GM12878 (cell line): Measurements from ENCODE around the gene PTBP3.

Experiments used
- ASH2L ChIP-seq: fragments of 300-600, 200-600 bp; sonication (generic); IDR thresholded peaks from 2 replicates; pipeline ENCODE4 v1.6.1; 2017; ENCODE audit warnings: low read depth, mild to moderate bottlenecking, borderline replicate concordance
- EZH2 ChIP-seq: IDR thresholded peaks from 2 replicates; pipeline ENCODE4 v1.6.1; 2012; ENCODE audit warnings: low read depth, mild to moderate bottlenecking, control low read depth, inconsistent platforms, low read length, borderline replicate concordance; ENCODE audit not compliant: control insufficient read depth
- JUND ChIP-seq: IDR thresholded peaks from 2 replicates; pipeline ENCODE4 v1.6.1; 2012; ENCODE audit warnings: low read depth, mild to moderate bottlenecking, low read length, improper control_type of control experiment, moderate library complexity
- TF ChIP-seq, protein P1 (sequence below), 3 experiments: IDR thresholded peaks in 2 of 3; conservative IDR thresholded peaks in 1 of 3; 2 replicates each; pipeline ENCODE4 v1.5.1; 2011; ENCODE audit warnings: low read depth in 3 of 3, low read length in 3 of 3, mild to moderate bottlenecking in 3 of 3, control low read depth in 2 of 3, moderate library complexity in 2 of 3, inconsistent platforms in 1 of 3, mixed read lengths in 1 of 3; ENCODE audit not compliant: control insufficient read depth in 2 of 3, insufficient read depth in 1 of 3; ENCODE audit errors: extremely low read depth in 1 of 3

- no peak for TF ChIP-seq EZH2
- TF ChIP-seq JUND: no peak
- TF ChIP-seq, protein P1, sequence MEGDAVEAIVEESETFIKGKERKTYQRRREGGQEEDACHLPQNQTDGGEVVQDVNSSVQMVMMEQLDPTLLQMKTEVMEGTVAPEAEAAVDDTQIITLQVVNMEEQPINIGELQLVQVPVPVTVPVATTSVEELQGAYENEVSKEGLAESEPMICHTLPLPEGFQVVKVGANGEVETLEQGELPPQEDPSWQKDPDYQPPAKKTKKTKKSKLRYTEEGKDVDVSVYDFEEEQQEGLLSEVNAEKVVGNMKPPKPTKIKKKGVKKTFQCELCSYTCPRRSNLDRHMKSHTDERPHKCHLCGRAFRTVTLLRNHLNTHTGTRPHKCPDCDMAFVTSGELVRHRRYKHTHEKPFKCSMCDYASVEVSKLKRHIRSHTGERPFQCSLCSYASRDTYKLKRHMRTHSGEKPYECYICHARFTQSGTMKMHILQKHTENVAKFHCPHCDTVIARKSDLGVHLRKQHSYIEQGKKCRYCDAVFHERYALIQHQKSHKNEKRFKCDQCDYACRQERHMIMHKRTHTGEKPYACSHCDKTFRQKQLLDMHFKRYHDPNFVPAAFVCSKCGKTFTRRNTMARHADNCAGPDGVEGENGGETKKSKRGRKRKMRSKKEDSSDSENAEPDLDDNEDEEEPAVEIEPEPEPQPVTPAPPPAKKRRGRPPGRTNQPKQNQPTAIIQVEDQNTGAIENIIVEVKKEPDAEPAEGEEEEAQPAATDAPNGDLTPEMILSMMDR (IDR thresholded peaks at IDR 0.05 in 2 of 3, conservative IDR thresholded peaks at IDR 0.05 in 1 of 3; ENCODE audit: control insufficient read depth in 2 of 3, extremely low read depth in 1 of 3, insufficient read depth in 1 of 3, low read depth in 3 of 3, low read length in 3 of 3): no peak
- TF ChIP-seq ASH2L: no peak
Measured at GRCh38 chr9:112355427-112355897, 22.0 kb upstream of the PTBP3 start.
